Uterus (tissue), 2 donors: ENCODE measurements around the gene ACOXL.

Experiments
- POLR2A ChIP-seq, 2 donors: fragments of 450-650 bp; IDR thresholded peaks; one replicate each; pipeline ENCODE4 v1.6.1; 2016; ENCODE audit warnings: antibody characterized with exemption in 2 of 2, mild to moderate bottlenecking in 1 of 2, moderate library complexity in 1 of 2
- TF ChIP-seq, protein P1 (sequence below), 4 experiments: fragments of 200-600 bp in 2 of 4; fragments of 450-650 bp in 2 of 4; sonication (generic) in 2 of 4; IDR thresholded peaks; one replicate each; pipeline ENCODE4 v1.5.1; 2016 to 2019; ENCODE audit warnings: antibody characterized with exemption in 4 of 4, mild to moderate bottlenecking in 2 of 4, moderate library complexity in 1 of 4

- TF ChIP-seq, protein P1, sequence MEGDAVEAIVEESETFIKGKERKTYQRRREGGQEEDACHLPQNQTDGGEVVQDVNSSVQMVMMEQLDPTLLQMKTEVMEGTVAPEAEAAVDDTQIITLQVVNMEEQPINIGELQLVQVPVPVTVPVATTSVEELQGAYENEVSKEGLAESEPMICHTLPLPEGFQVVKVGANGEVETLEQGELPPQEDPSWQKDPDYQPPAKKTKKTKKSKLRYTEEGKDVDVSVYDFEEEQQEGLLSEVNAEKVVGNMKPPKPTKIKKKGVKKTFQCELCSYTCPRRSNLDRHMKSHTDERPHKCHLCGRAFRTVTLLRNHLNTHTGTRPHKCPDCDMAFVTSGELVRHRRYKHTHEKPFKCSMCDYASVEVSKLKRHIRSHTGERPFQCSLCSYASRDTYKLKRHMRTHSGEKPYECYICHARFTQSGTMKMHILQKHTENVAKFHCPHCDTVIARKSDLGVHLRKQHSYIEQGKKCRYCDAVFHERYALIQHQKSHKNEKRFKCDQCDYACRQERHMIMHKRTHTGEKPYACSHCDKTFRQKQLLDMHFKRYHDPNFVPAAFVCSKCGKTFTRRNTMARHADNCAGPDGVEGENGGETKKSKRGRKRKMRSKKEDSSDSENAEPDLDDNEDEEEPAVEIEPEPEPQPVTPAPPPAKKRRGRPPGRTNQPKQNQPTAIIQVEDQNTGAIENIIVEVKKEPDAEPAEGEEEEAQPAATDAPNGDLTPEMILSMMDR (IDR thresholded peaks at IDR 0.05) = no peak
- no peak for TF ChIP-seq POLR2A (IDR thresholded peaks at IDR 0.05)
Observed at GRCh38 chr2:111029181-111029927, 297.0 kb downstream of the ACOXL start.
